ENCODE measurements around the gene CMSS1. TPM values are rescaled to one million over a fixed set of nuclear protein-coding genes. Genes with fewer than 3 reads are reported as not detected.

Gene CMSS1
- polyA plus RNA-seq, 1 donor from 2014 or later: 31.8 TPM

GRCh38 chr3:99999536-99999935 lies 181.9 kb downstream of the CMSS1 start:
- no peaks in the 10 kb centered on the region for H3K9me2 ChIP-seq (ENCODE audit: insufficient read depth, low read length)
- no peak overlapping the region for H3K4me2 ChIP-seq (ENCODE audit: low read length)
- H3K27me3 ChIP-seq (ENCODE audit: insufficient read depth, low read depth, low read length): no peaks in the 10 kb centered on the region
- no peak overlapping the region for H3K9ac ChIP-seq (ENCODE audit: low read length)
- H2AFZ ChIP-seq (ENCODE audit: low read depth, low read length): no peak overlapping the region
- H3K36me3 ChIP-seq (ENCODE audit: insufficient read depth, low read length): no peaks in the 10 kb centered on the region
- H3K79me2 ChIP-seq (replicated peaks; ENCODE audit: insufficient read depth, low read length): no peaks in the 10 kb centered on the region
- TF ChIP-seq EP300 (conservative IDR thresholded peaks at IDR 0.05; ENCODE audit: poor library complexity, severe bottlenecking): no peak
- no peak for TF ChIP-seq EZH2 (IDR thresholded peaks at IDR 0.05; ENCODE audit: borderline replicate concordance, insufficient read depth, low read length, poor library complexity, severe bottlenecking)
- no peak for TF ChIP-seq RAD21 (conservative IDR thresholded peaks at IDR 0.05)
- no peak for TF ChIP-seq TAF1 (IDR thresholded peaks at IDR 0.05; ENCODE audit: low read depth)
- TF ChIP-seq POLR2AphosphoS5 (IDR thresholded peaks at IDR 0.05): no peak
- TF ChIP-seq CTCF (IDR thresholded peaks at IDR 0.05; ENCODE audit: poor library complexity, severe bottlenecking): no peak
- TF ChIP-seq SMC3 (conservative IDR thresholded peaks at IDR 0.05; ENCODE audit: poor library complexity): no peak
- no peak for TF ChIP-seq MXI1 (conservative IDR thresholded peaks at IDR 0.05; ENCODE audit: poor library complexity, severe bottlenecking)
- TF ChIP-seq REST (IDR thresholded peaks at IDR 0.05; ENCODE audit: borderline replicate concordance): no peak
- no peaks in the 10 kb centered on the region for H3F3A ChIP-seq (ENCODE audit: insufficient read depth, low read length, poor library complexity, severe bottlenecking)
- H3K27ac ChIP-seq (ENCODE audit: low read length): no peak overlapping the region
- H3K9me3 ChIP-seq (ENCODE audit: low read length): no peaks in the 10 kb centered on the region
- H3K4me3 ChIP-seq (ENCODE audit: low read length): no peak overlapping the region
- no peaks in the 10 kb centered on the region for H4K20me1 ChIP-seq (ENCODE audit: insufficient read depth)

- H3K27me3 ChIP-seq (ENCODE audit: insufficient read depth, low read depth, low read length): no peaks in the 10 kb centered on the region
- no peak overlapping the region for H3K4me3 ChIP-seq (ENCODE audit: low read length)
- no peak overlapping the region for H3K27ac ChIP-seq (ENCODE audit: low read length)
- H3K79me2 ChIP-seq (replicated peaks; ENCODE audit: insufficient read depth, low read length): no peaks in the 10 kb centered on the region
- no peaks in the 10 kb centered on the region for H3K9me3 ChIP-seq (ENCODE audit: low read length)
- no peak overlapping the region for H3K9ac ChIP-seq (ENCODE audit: low read length)
- no peak overlapping the region for H2AFZ ChIP-seq (ENCODE audit: low read depth, low read length)
- no peaks in the 10 kb centered on the region for H3F3A ChIP-seq (ENCODE audit: insufficient read depth, low read length, poor library complexity, severe bottlenecking)
- H4K20me1 ChIP-seq (ENCODE audit: insufficient read depth): no peaks in the 10 kb centered on the region
- H3K36me3 ChIP-seq (ENCODE audit: insufficient read depth, low read length): no peaks in the 10 kb centered on the region
- no peaks in the 10 kb centered on the region for H3K9me2 ChIP-seq (ENCODE audit: insufficient read depth, low read length)
- no peak for TF ChIP-seq POLR2AphosphoS5 (IDR thresholded peaks at IDR 0.05)
- no peak for TF ChIP-seq CTCF (IDR thresholded peaks at IDR 0.05; ENCODE audit: poor library complexity, severe bottlenecking)
- no peak for TF ChIP-seq MXI1 (conservative IDR thresholded peaks at IDR 0.05; ENCODE audit: poor library complexity, severe bottlenecking)
- TF ChIP-seq EP300 (conservative IDR thresholded peaks at IDR 0.05; ENCODE audit: poor library complexity, severe bottlenecking): no peak
- TF ChIP-seq TAF1 (IDR thresholded peaks at IDR 0.05; ENCODE audit: low read depth): no peak
- H3K4me2 ChIP-seq (ENCODE audit: low read length): no peak overlapping the region
These were observed 183.4 kb downstream of the CMSS1 start for GRCh38 chr3:100001083-100001482.
